ENCODE results near the gene CUEDC1. TPM values are rescaled to one million over a fixed set of nuclear protein-coding genes. Genes with fewer than 3 reads are reported as not detected.

The CUEDC1 gene
- total RNA-seq, 1 donor from 2014 or later: 24.8 TPM

DNA sequence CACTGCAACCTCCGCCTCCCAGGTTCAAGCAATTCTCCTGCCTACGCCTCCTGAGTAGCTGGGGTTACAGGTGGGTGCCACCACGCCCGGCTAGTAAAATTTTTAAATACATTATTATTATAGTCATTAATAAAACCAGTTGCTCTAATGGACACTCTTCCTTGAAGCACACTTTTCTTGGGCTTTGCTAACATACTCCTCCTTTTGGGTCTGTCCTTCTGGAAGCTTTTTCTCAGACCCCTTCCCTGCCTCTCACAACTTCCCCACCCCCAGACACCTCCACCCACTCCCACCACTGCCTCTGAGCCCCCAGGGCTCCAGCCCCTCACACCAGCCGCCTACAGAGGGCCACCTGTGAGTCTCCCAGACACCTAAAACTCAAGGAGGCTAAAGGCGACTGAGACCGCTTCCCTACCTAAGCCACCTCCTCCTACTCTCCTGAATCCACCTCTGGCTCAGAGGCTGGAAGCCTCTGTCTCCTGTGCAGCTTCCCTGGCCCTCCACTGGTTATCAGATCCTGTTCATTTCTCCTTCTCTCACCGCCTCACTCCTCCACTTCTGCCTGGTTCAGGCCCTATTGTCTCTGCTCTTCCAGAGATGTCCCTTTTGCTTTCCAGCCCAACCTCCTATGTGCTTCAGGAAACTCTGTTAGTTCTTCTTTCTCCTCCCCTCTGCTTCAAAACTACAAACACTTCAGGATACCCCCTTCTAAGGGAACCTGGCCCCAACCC is 2.1 kb upstream of the CUEDC1 start:
- no peak for DNase-seq

- DNase-seq: no peak
Observed at GRCh38 chr17:57956291-57957119, 1.3 kb upstream of the CUEDC1 start.

DNA sequence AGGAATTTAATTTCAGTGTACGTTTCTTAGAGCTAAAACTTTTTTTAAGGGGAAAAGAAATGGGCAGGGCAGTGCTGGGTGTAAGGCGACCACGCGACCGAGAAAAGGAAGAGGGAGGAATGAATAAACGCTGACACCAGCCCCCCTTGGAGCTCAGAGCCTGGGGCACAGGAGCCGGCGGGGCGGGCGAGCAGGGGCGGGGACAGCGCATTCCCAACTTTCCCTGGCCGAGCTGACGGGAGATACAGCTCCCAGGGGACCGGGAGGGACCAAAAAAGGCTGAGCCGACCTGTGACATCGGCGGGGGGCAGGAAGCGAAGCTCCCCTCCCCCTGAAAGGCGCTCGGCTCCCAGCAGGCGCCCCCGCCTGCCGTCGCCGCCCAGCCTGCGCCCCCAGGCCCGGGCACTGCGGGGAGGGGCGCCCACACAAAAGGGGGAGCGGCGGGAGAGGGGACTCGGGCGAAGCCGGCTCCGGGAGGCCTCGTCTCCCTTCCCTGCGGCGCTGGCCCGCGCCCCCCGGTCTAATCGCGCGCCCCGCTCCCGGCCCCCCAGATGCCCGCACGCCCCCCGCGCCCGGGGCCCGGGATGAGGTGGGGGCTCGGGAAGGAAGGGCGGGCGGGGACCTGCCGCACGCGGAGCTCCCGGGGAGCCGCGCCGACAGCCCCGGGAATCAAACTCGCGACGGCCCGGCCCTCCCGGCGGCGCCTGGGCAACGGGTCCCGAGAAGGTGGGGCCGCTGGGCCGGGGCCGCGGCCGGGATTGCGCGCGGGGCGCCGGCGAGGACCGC is 622 bp downstream of the CUEDC1 start:
- DNase-seq: peak; percentile 81

- no peak for DNase-seq
Observed at GRCh38 chr17:57953705-57954396, 1.4 kb downstream of the CUEDC1 start.

GRCh38 chr17:57953219-57953618 is 2.0 kb downstream of the CUEDC1 start:
- DNase-seq: no peak

- DNase-seq: no peak
Observed at GRCh38 chr17:57949649-57950048, 5.6 kb downstream of the CUEDC1 start.

DNA sequence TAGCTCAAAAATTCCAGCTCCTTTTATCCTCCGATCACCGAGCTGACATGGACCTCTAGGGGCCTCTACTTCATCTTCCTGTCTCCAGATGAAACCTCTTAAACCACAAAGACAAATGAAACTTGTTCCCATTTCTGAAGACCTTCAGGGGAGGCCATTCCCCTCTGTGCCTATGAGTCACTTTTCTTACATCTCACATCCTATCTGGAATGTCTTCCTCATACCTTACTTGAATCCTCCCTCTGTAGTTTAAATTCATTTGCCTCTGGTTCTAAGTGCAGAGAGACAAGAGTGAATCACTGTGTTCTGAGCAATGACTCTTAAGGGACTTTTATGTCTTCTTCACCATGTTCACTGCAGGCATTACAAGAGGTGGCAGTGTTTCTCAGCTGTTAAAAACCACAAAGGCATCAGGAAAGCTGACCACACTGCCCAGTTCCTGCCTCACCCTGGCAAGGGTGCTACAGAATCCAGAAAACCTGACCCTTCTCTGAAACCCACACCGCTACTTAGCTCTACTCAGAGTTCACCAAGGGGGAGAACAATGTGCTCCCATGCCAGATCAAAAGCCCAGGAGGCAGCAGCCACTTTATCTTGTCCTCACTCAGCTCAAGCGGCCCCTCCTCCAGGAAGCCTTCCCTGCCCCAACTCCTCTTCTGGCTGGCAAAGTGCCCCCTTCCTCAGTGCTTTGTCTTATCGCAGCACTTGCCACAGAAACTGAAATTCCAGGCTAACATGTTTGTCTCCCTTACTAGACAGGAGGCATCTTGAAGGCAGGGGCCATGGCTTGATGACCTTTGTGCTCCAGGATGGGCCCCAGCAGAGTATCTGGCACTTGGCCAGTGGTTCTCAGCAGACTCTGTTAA is 6.4 kb downstream of the CUEDC1 start:
- DNase-seq: no peak

GRCh38 chr17:57948169-57948554 is 7.0 kb downstream of the CUEDC1 start:
- no peak for DNase-seq

- no peak for DNase-seq
Observed at GRCh38 chr17:57947369-57947768, 7.8 kb downstream of the CUEDC1 start.

DNA sequence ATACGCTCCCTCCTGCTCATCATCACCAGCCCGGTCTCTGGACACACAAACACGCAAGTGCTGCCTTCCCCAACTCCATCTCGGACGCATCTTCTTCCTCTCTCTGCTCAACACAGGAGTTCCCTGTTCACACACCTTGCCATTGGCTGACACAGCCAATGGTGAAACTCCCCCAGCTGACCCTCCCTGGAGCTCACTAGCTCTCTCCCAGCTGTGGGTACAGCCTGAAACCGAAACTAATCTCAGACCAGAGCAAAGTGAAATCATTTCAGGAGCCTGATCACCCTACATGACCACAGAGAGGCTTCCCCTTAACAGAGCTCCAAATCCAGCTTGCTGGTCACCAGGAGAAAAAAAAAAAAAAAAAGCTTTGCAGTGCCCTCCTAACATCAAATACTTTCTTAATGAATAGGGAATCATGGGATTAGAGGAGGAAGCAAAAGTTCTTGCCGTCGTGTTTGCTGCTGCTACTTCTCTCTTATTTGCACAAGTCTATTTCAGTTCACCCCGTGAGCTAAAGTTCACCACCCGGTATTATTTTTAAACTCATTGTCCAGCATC is 8.3 kb downstream of the CUEDC1 start:
- DNase-seq: peak; percentile 64

- DNase-seq: peak; percentile 56
Observed at GRCh38 chr17:57945996-57946797, 9.0 kb downstream of the CUEDC1 start.

DNA sequence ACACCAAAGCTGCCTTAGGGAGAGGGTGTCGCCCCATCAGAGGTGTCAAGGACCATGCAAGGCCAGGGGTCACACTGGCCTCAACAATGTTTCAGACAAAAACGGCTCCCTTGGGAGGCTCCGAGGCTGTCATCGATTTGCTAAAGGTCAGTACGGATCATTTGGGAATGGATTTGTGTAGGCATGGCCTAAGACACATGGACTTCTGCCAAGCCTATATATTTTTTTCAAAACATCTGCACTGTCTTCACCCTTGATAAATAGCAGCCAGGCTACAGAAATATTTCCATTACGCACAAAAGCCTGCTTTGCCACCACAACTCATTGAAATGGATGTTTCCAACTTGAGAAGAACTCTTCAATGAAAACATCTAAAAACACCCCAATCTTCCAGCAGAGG is 10.3 kb downstream of the CUEDC1 start:
- DNase-seq: no peak

GRCh38 chr17:57943645-57944044 is 11.6 kb downstream of the CUEDC1 start:
- peak; percentile 75 for DNase-seq

DNA sequence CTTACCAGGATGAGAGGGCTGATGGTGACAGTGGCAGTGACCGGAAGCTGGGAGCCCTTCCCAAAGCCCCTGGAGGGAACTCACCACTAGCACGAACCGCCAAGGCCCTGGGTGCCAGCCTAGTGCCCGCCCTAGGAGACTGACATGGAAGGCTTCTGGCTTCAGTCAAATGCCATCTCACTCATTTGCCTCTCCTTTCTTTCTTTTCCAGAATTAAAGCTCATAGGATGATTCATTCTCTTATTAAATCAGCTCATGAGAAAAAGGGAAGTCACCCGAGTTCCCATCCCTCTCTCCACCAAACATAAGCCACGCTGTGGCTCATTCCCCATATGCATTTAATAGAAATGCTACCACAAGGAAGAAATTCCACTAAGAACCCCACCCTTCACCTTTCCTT is 12.1 kb downstream of the CUEDC1 start:
- DNase-seq: no peak

- DNase-seq: no peak
Observed at GRCh38 chr17:57941384-57942370, 13.5 kb downstream of the CUEDC1 start.

DNA sequence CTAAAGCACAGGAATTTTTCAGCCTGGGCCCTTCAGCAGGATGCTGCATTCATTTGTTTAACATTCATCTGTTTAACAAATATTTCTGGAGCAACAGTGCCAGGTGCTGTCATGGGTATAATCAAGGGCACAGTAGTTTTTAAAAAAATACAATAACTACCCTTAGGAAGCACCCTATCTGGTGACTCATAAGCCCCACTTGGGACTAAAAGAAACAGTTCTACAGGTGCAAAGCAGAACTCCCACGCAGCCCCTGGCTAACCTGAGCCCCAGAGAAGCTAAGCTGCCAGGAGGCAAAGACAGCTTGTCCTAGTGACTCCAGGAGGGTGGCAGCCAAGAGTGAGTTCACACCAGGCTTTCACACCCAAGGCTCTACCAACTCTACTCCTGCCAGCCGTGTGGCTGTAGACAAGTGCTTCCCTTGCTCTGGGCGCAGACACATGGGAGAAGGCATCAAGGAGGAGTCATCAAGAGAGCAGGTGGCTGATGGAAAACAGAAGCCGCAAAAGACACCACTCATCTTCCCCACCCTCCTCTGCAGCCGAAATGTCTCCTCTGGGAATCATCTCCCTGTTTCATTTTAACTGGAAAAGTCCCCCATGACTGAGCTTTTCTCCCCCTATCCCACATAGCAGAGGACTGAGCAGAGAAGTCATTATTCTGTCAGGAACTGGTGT is 14.4 kb downstream of the CUEDC1 start:
- DNase-seq: peak; percentile 72

GRCh38 chr17:57940231-57940630 is 15.0 kb downstream of the CUEDC1 start:
- peak; percentile 69 for DNase-seq

DNA sequence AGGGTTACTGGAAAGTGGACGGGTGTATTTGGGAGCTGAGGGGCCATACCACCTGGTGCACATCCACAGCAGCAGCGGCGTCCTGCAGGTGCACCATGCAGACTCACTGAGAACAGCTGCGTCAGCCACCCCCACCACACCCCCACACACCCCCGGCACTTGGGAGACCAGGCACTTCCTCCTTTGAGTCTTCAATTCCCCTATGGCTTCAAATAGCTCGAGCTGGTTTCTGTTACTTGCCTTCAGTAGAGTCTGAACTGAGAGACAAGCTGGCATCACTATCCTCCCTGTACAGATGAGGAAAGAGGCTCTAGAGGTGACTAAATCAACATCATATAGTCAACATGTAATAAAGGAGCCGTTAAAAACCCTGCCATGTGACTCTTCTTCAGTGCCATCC is 15.4 kb downstream of the CUEDC1 start:
- DNase-seq: peak; percentile 45

Data from tongue (tissue), 2 donors.